CD14-positive monocyte (primary cell): Measurements from ENCODE around the gene SIPA1L3. TPM values are rescaled to one million over a fixed set of nuclear protein-coding genes. Genes with fewer than 3 reads are reported as not detected.

Experiments used
- DNase-seq, 3 donors: peaks; one replicate each; pipeline ENCODE4 v3.0.0-alpha.2; 2011 to 2022
- H2AFZ ChIP-seq: 2 replicates; pipeline ENCODE4 v1.6.0; 2012; ENCODE audit warnings: mild to moderate bottlenecking, low read depth, low read length, inconsistent platforms; ENCODE audit not compliant: insufficient read depth, poor library complexity, severe bottlenecking
- H3K27ac ChIP-seq, 2 donors: 1 replicate in 1 of 2; 2 replicates in 1 of 2; pipeline ENCODE4 v1.5.1; 2012 to 2013; ENCODE audit warnings: low read length in 2 of 2, control low read depth in 1 of 2, inconsistent platforms in 1 of 2, low read depth in 1 of 2, mild to moderate bottlenecking in 1 of 2
- H3K27me3 ChIP-seq, 2 donors: one replicate each; pipeline versions ENCODE4 v1.6.0 to v1.6.1; 2011 to 2013; ENCODE audit warnings: low read length in 2 of 2; ENCODE audit not compliant: control insufficient read depth in 2 of 2, insufficient read depth in 2 of 2
- H3K36me3 ChIP-seq, 2 donors: replicated peaks in 1 of 2; 1 replicate in 1 of 2; 2 replicates in 1 of 2; pipeline versions ENCODE4 v1.5.1 to v1.6.1; 2012 to 2013; ENCODE audit warnings: low read length in 2 of 2, control low read depth in 1 of 2, inconsistent platforms in 1 of 2, mild to moderate bottlenecking in 1 of 2; ENCODE audit not compliant: insufficient read depth in 2 of 2, control insufficient read depth in 1 of 2
- H3K4me1 ChIP-seq, 2 donors: 1 replicate in 1 of 2; 2 replicates in 1 of 2; pipeline versions ENCODE4 v1.5.1 to v1.6.1; 2012 to 2013; ENCODE audit warnings: low read length in 2 of 2, control low read depth in 1 of 2, inconsistent platforms in 1 of 2, mild to moderate bottlenecking in 1 of 2, moderate library complexity in 1 of 2; ENCODE audit not compliant: insufficient read depth in 2 of 2, control insufficient read depth in 1 of 2
- H3K4me2 ChIP-seq: replicated peaks from 2 replicates; pipeline ENCODE3; 2012; ENCODE audit warnings: low read length, moderate library complexity, mild to moderate bottlenecking; ENCODE audit not compliant: poor library complexity, severe bottlenecking; ENCODE audit errors: extremely low read depth
- H3K4me3 ChIP-seq, 3 experiments: fragments of 200-600 bp in 1 of 3; sonication (generic) in 1 of 3; replicated peaks in 1 of 3; 1 replicate in 2 of 3; 2 replicates in 1 of 3; pipeline ENCODE4 v1.5.1; 2011 to 2013; ENCODE audit warnings: low read length in 3 of 3, mild to moderate bottlenecking in 3 of 3, control low read depth in 2 of 3, low read depth in 2 of 3, inconsistent platforms in 1 of 3, moderate library complexity in 1 of 3
- H3K79me2 ChIP-seq: 2 replicates; pipeline ENCODE4 v1.6.0; 2012; ENCODE audit warnings: mild to moderate bottlenecking, control low read depth, inconsistent platforms, low read length, moderate library complexity; ENCODE audit not compliant: insufficient read depth
- H3K9ac ChIP-seq: 2 replicates; pipeline ENCODE4 v1.6.0; 2017; ENCODE audit warnings: low read length, mild to moderate bottlenecking; ENCODE audit not compliant: insufficient read depth, poor library complexity, severe bottlenecking
- H3K9me3 ChIP-seq, 2 donors: replicated peaks in 1 of 2; 1 replicate in 1 of 2; 2 replicates in 1 of 2; pipeline versions ENCODE4 v1.5.1 to v1.6.1; 2012 to 2013; ENCODE audit warnings: low read length in 2 of 2, control low read depth in 1 of 2; ENCODE audit not compliant: control insufficient read depth in 1 of 2, insufficient read depth in 1 of 2
- H4K20me1 ChIP-seq: 2 replicates; pipeline ENCODE4 v1.6.0; 2012; ENCODE audit warnings: mild to moderate bottlenecking, low read length, control low read depth, moderate library complexity; ENCODE audit not compliant: insufficient read depth
- H3K27ac Mint-ChIP-seq, 7 donors: one replicate each; pipeline ENCODE4 v1.8.0; 2020; ENCODE audit warnings: mild to moderate bottlenecking in 7 of 7, mixed read lengths in 7 of 7, moderate library complexity in 6 of 7, inconsistent platforms in 2 of 7
- H3K27me3 Mint-ChIP-seq, 3 donors: one replicate each; pipeline ENCODE4 v1.8.0; 2021 to 2022; ENCODE audit warnings: low read depth in 3 of 3, mild to moderate bottlenecking in 3 of 3, mixed read lengths in 3 of 3, moderate library complexity in 3 of 3, inconsistent platforms in 1 of 3
- H3K36me3 Mint-ChIP-seq, 2 donors: one replicate each; pipeline ENCODE4 v1.8.0; 2020; ENCODE audit warnings: mixed read lengths in 2 of 2, inconsistent platforms in 1 of 2, mild to moderate bottlenecking in 1 of 2
- H3K4me1 Mint-ChIP-seq: one replicate; pipeline ENCODE4 v1.8.0; 2020; ENCODE audit warnings: mild to moderate bottlenecking, mixed read lengths
- H3K4me3 Mint-ChIP-seq, 2 donors: one replicate each; pipeline ENCODE4 v1.8.0; 2020; ENCODE audit warnings: mild to moderate bottlenecking in 2 of 2, mixed read lengths in 2 of 2, moderate library complexity in 1 of 2
- H3K9me3 Mint-ChIP-seq, 7 donors: one replicate each; pipeline ENCODE4 v1.8.0; 2020 to 2022; ENCODE audit warnings: mixed read lengths in 7 of 7, mild to moderate bottlenecking in 6 of 7, moderate library complexity in 6 of 7, inconsistent platforms in 2 of 7
- WGBS: methylation state at CpG from one replicate; pipeline ENCODE4 v1.1.5; 2013; ENCODE audit warnings: missing lambda C conversion rate; ENCODE audit not compliant: insufficient coverage; 5-methylcytosine and 5-hydroxymethylcytosine counted together
- intact Hi-C, 2 donors: fragments of 100-400 bp; cut with micrococcal nuclease; formaldehyde crosslinking; loops; one replicate each; pipeline versions ENCODE4 v1.15.0 to v1.15.1; 2023
- polyA plus RNA-seq, 3 donors: library from polyadenylated mRNA; depleted of rRNA in 1 of 3; unstranded in 2 of 3; stranded (reverse) in 1 of 3; fragments of 300-500 nt in 2 of 3; fragments of >200 nt in 1 of 3; fragmentation: Illumina TruSeq in 2 of 3; gene quantifications; 1 replicate in 2 of 3; 2 replicates in 1 of 3; pipeline ENCODE4 v1.2.3, GENCODE V29; 2012 to 2021
- TF ChIP-seq, protein P1 (sequence below): fragments of 200-600 bp; IDR thresholded peaks from one replicate; pipeline ENCODE4 v1.8.0; 2022; ENCODE audit warnings: antibody characterized with exemption, mild to moderate bottlenecking

SIPA1L3 gene
- polyA plus RNA-seq, 3 donors, result 0.55 to 4.5 (median 0.99) TPM

DNA sequence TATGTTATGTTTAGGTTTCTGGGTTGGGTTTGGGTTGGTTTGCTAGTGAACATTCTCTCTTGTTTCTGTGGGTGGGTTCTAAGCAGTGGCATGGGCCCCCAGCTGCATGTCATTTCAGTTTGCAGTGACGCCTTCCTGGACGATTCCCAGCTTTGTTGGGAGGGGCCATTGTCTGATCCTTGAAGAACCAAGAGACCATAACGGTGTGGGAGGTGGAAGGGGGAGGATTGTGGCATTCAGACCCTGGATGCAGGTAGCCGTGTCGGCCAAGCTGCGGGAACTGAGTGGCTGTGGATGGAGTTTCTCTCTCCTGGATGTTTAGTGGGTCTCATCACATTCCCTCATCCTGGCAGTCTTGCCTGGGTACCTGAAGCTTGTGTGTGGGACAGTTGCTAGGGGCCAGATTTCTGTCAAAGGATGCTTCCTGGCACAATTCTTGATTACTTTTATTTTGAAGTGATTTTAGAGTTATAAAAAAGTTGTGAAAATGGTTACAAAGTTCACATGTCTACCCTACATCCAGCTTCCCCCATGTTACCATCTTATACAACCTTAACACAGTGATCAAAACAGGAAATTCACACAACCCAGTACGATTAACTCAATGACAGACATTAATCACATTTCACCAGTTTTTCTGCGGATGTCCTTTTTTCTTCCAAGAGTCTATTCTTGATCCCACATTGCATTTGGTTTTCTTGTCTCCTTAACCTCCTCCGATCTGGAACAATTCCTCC lies 123.8 kb downstream of the SIPA1L3 start:
- no peak for DNase-seq
- Mint-ChIP-seq H3K4me1 (peaks cover 31% of the 10 kb centered on the region), H3K9me3 (peaks cover 0 to 3% (median 0%) of the 10 kb centered on the region in 7 donors), H3K36me3 (peaks cover 16 to 18% of the 10 kb centered on the region in 2 donors), H3K27ac (no peak overlapping the region), H3K4me3 (no peak overlapping the region), H3K27me3 (peaks cover 0 to 4% (median 3%) of the 10 kb centered on the region in 3 donors)
- H3K4me3 ChIP-seq, result no peak overlapping the region
- H3K36me3 ChIP-seq, result peaks cover 0 to 5% of the 10 kb centered on the region in 2 donors
- intact Hi-C loops, result no loop called here
- H3K27ac ChIP-seq, result no peak overlapping the region
- TF ChIP-seq, protein P1, sequence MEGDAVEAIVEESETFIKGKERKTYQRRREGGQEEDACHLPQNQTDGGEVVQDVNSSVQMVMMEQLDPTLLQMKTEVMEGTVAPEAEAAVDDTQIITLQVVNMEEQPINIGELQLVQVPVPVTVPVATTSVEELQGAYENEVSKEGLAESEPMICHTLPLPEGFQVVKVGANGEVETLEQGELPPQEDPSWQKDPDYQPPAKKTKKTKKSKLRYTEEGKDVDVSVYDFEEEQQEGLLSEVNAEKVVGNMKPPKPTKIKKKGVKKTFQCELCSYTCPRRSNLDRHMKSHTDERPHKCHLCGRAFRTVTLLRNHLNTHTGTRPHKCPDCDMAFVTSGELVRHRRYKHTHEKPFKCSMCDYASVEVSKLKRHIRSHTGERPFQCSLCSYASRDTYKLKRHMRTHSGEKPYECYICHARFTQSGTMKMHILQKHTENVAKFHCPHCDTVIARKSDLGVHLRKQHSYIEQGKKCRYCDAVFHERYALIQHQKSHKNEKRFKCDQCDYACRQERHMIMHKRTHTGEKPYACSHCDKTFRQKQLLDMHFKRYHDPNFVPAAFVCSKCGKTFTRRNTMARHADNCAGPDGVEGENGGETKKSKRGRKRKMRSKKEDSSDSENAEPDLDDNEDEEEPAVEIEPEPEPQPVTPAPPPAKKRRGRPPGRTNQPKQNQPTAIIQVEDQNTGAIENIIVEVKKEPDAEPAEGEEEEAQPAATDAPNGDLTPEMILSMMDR, result no peak
- H3K9ac ChIP-seq, result no peak overlapping the region
- 82% methylated on average over 4 of the region's 9 CpGs for WGBS
- H3K4me1 ChIP-seq, result peaks cover 27 to 31% of the 10 kb centered on the region in 2 donors
- H4K20me1 ChIP-seq, result peaks cover 13% of the 10 kb centered on the region
- no peaks in the 10 kb centered on the region for H3K79me2 ChIP-seq
- no peaks in the 10 kb centered on the region for H3K9me3 ChIP-seq
- no peaks in the 10 kb centered on the region for H3K27me3 ChIP-seq
- no peak overlapping the region for H3K4me2 ChIP-seq
- H2AFZ ChIP-seq, result no peak overlapping the region

- peaks cover 31% of the 10 kb centered on the region for H3K4me1 Mint-ChIP-seq
- H3K27ac Mint-ChIP-seq, result no peak overlapping the region
- H3K9ac ChIP-seq, result no peak overlapping the region
- no peak overlapping the region for H3K4me3 ChIP-seq
- no peak overlapping the region for H3K4me3 Mint-ChIP-seq
- no peak overlapping the region for H2AFZ ChIP-seq
- H4K20me1 ChIP-seq, result peaks cover 18% of the 10 kb centered on the region
- H3K36me3 Mint-ChIP-seq, result peaks cover 16 to 20% of the 10 kb centered on the region in 2 donors
- no peaks in the 10 kb centered on the region for H3K79me2 ChIP-seq
- H3K9me3 ChIP-seq, result no peaks in the 10 kb centered on the region
- WGBS, result 100% methylated on average over 1 of the region's 2 CpGs
- no peak for DNase-seq
- H3K9me3 Mint-ChIP-seq, result peaks cover 0 to 3% (median 0%) of the 10 kb centered on the region in 7 donors
- H3K27ac ChIP-seq, result no peak overlapping the region
- TF ChIP-seq, protein P1, result no peak
- H3K27me3 ChIP-seq, result no peaks in the 10 kb centered on the region
- peaks cover 0 to 5% of the 10 kb centered on the region in 2 donors for H3K36me3 ChIP-seq
- H3K4me2 ChIP-seq, result no peak overlapping the region
- peaks cover 0 to 4% (median 4%) of the 10 kb centered on the region in 3 donors for H3K27me3 Mint-ChIP-seq
- intact Hi-C loops, result no loop called here
- H3K4me1 ChIP-seq, result peaks cover 27 to 31% of the 10 kb centered on the region in 2 donors
These were observed 124.4 kb downstream of the SIPA1L3 start for GRCh38 chr19:38031423-38031770.
